ENCODE results near the gene FBXL13.

DNA sequence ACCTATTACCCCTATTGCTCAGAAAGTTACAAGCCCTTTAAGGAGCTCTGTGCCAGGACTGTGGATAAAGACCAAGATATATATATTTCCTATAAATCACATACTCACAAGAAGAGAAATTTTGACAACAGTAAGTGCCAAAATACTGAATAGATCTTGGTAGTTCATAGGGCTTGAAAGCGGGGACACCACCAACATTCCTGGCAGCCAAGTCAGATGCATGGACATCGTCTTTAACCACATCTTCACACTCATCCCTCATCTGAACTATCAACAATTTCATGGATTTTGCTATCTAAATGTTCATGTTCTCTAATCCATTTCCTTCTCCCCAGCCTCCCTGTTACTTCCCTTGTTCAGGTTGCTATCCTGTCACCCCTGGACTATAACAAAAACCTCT is 229.2 kb downstream of the FBXL13 start:
- TF ChIP-seq, protein P1, sequence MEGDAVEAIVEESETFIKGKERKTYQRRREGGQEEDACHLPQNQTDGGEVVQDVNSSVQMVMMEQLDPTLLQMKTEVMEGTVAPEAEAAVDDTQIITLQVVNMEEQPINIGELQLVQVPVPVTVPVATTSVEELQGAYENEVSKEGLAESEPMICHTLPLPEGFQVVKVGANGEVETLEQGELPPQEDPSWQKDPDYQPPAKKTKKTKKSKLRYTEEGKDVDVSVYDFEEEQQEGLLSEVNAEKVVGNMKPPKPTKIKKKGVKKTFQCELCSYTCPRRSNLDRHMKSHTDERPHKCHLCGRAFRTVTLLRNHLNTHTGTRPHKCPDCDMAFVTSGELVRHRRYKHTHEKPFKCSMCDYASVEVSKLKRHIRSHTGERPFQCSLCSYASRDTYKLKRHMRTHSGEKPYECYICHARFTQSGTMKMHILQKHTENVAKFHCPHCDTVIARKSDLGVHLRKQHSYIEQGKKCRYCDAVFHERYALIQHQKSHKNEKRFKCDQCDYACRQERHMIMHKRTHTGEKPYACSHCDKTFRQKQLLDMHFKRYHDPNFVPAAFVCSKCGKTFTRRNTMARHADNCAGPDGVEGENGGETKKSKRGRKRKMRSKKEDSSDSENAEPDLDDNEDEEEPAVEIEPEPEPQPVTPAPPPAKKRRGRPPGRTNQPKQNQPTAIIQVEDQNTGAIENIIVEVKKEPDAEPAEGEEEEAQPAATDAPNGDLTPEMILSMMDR (IDR thresholded peaks at IDR 0.05; ENCODE audit: insufficient read depth, low read length), result no peak
- TF ChIP-seq POLR2AphosphoS5 (IDR thresholded peaks at IDR 0.05; ENCODE audit: low read depth) (no peak), REST (IDR thresholded peaks at IDR 0.05; ENCODE audit: insufficient replicate concordance, low read depth) (no peak)
